ENCODE measurements around the gene GGN. TPM values are rescaled to one million over a fixed set of nuclear protein-coding genes. Genes with fewer than 3 reads are reported as not detected.
A peak's percentile ranks its signal among the peaks of the same experiment; 100 is the strongest.

The GGN gene
- total RNA-seq, 1 experiment from 2014 or later = 1.5 TPM

DNA sequence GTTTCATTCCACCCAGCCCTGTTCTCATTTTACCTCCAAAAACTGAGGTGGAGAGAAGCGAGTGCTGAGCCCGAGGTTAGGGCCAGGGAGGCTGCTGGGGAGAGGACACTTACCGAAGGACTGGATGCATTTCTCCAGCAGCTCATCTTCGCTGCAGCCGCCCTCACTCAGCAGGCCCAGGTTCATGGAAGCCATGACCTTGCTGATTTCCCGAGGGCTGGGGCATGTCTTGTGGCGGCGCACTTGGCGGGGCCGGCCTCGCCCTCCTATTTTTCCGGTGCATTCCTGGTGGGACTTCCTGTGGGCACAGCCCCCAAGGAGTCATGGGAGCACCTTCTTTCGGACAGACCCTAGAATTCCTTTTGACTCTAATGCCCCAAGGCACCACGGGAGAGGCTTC, 34.0 kb upstream of the GGN start:
- H3K79me2 ChIP-seq (ENCODE audit: insufficient read depth, low read length) = no peaks in the 10 kb centered on the region
- no peak overlapping the region for H2BK120ac ChIP-seq (ENCODE audit: low read depth, low read length, poor library complexity, severe bottlenecking)
- no peaks in the 10 kb centered on the region; the same call in 1 of the 2 replicates for H3K4me1 ChIP-seq (ENCODE audit: insufficient read depth, low read length)
- H3K23me2 ChIP-seq (ENCODE audit: insufficient read length, low read depth, low read length, poor library complexity, severe bottlenecking) = peaks cover 14% of the 10 kb centered on the region
- TF ChIP-seq, protein P1, sequence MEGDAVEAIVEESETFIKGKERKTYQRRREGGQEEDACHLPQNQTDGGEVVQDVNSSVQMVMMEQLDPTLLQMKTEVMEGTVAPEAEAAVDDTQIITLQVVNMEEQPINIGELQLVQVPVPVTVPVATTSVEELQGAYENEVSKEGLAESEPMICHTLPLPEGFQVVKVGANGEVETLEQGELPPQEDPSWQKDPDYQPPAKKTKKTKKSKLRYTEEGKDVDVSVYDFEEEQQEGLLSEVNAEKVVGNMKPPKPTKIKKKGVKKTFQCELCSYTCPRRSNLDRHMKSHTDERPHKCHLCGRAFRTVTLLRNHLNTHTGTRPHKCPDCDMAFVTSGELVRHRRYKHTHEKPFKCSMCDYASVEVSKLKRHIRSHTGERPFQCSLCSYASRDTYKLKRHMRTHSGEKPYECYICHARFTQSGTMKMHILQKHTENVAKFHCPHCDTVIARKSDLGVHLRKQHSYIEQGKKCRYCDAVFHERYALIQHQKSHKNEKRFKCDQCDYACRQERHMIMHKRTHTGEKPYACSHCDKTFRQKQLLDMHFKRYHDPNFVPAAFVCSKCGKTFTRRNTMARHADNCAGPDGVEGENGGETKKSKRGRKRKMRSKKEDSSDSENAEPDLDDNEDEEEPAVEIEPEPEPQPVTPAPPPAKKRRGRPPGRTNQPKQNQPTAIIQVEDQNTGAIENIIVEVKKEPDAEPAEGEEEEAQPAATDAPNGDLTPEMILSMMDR (conservative IDR thresholded peaks at IDR 0.05) = no peak
- H2AFZ ChIP-seq (ENCODE audit: low read length) = no peak overlapping the region
- H3K4me1 Mint-ChIP-seq = peaks cover 16 to 24% of the 10 kb centered on the region in 2 experiments
- no peak overlapping the region for H3K9ac ChIP-seq (ENCODE audit: extremely low read depth, insufficient read length, low read length)
- no peak overlapping the region for H3K23ac ChIP-seq (ENCODE audit: insufficient read length, low read depth, low read length)
- no peaks in the 10 kb centered on the region for H3K36me3 Mint-ChIP-seq (ENCODE audit: insufficient read depth in 1 of 3, low read depth in 3 of 3)
- H3K56ac ChIP-seq (ENCODE audit: insufficient read length, low read depth, low read length) = no peak overlapping the region
- H3K9me3 ChIP-seq (ENCODE audit: control insufficient read depth, low read depth, low read length) = no peaks in the 10 kb centered on the region
- 0 out of 2 replicates have a peak overlapping the region, but pooled peaks have one; percentile 54 for H3K14ac ChIP-seq (ENCODE audit: insufficient read depth, low read length)
- H3K27me3 ChIP-seq (ENCODE audit: insufficient read depth, low read length) = no peaks in the 10 kb centered on the region
- H3K79me1 ChIP-seq (ENCODE audit: insufficient read depth, low read depth, low read length, poor library complexity, severe bottlenecking) = no peaks in the 10 kb centered on the region
- H3K27ac Mint-ChIP-seq = no peak overlapping the region; a peak in 1 of 7 replicates
- no peak overlapping the region for H3T11ph ChIP-seq (ENCODE audit: low read length)
- no peak overlapping the region for H2AK5ac ChIP-seq (ENCODE audit: insufficient read length, low read length)
- H4K20me1 ChIP-seq (ENCODE audit: control insufficient read depth, insufficient read depth, insufficient read length) = no peaks in the 10 kb centered on the region
- H3K27ac ChIP-seq (ENCODE audit: insufficient read length, low read depth, low read length) = no peak overlapping the region
- H2BK20ac ChIP-seq (ENCODE audit: low read depth, low read length, poor library complexity, severe bottlenecking) = no peak overlapping the region
- no peak overlapping the region for H2BK5ac ChIP-seq (ENCODE audit: insufficient read length, low read length)
- H4K8ac ChIP-seq (replicated peaks; ENCODE audit: insufficient read length, low read depth, low read length) = no peak overlapping the region
- no peak overlapping the region for H4K5ac ChIP-seq (ENCODE audit: insufficient read length, low read depth, low read length)
- no peak overlapping the region for H3K18ac ChIP-seq (ENCODE audit: insufficient read length, low read depth, low read length)
- no peak for DNase-seq
- H3K27me3 Mint-ChIP-seq (ENCODE audit: low read depth) = peaks cover 26% of the 10 kb centered on the region
- H3K4ac ChIP-seq (ENCODE audit: low read depth, low read length) = no peak overlapping the region
- H3K4me3 Mint-ChIP-seq = no peak overlapping the region
- H3K4me2 ChIP-seq (ENCODE audit: insufficient read depth, insufficient read length, low read length) = no peak overlapping the region
- no peak overlapping the region for H2BK12ac ChIP-seq (ENCODE audit: insufficient read length, low read depth, low read length)
- no CpG with 5 or more reads among the region's 14 CpGs for WGBS (ENCODE audit: extremely low coverage, insufficient read length, low lambda C conversion rate)
- no peak overlapping the region for H2BK15ac ChIP-seq (ENCODE audit: low read depth, low read length)
- H3K9me3 Mint-ChIP-seq = no peaks in the 10 kb centered on the region
- no peak overlapping the region for H4K91ac ChIP-seq (ENCODE audit: insufficient read length, low read depth, low read length)

All from H9 (cell line).